ENCODE data around the gene CCDC57.

CCDC57 gene

DNA sequence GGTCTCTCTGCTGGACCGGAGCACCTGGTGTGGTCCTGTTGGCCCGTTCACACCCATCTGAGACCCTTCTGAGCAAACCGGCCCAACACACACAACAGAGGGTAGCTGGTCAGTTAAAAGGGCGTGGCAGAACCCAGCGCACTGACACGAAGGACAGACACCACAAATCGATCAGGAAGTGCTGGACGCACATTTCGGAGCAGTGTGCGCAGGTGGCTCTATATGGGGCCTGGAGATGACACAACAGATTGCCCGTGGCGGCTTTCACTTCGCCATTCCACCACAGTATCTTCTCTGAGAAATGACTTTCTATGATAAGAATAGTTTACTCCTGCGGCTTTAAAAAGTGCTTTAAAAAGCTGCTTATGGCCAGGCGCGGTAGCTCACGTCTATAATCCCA is 12.5 kb downstream of the CCDC57 start:
- H2AFZ ChIP-seq (ENCODE audit: low read depth, low read length), result no peak overlapping the region
- H3K27ac ChIP-seq (ENCODE audit: low read length), result peak overlapping the region; percentile 79
- peaks cover 25% of the 10 kb centered on the region for H4K20me1 ChIP-seq (ENCODE audit: insufficient read depth, low read length)
- no peaks in the 10 kb centered on the region for H3K27me3 ChIP-seq (ENCODE audit: insufficient read depth, low read length, poor library complexity)
- H3K4me1 ChIP-seq (ENCODE audit: insufficient read depth, low read length), result peaks cover 27% of the 10 kb centered on the region
- no peak overlapping the region for H3K4me3 ChIP-seq (ENCODE audit: low read depth in 1 of 2, low read length in 2 of 2)
- no peaks in the 10 kb centered on the region for H3K9me3 ChIP-seq (ENCODE audit: insufficient read depth, low read length, severe bottlenecking)
- TF ChIP-seq, protein P1, sequence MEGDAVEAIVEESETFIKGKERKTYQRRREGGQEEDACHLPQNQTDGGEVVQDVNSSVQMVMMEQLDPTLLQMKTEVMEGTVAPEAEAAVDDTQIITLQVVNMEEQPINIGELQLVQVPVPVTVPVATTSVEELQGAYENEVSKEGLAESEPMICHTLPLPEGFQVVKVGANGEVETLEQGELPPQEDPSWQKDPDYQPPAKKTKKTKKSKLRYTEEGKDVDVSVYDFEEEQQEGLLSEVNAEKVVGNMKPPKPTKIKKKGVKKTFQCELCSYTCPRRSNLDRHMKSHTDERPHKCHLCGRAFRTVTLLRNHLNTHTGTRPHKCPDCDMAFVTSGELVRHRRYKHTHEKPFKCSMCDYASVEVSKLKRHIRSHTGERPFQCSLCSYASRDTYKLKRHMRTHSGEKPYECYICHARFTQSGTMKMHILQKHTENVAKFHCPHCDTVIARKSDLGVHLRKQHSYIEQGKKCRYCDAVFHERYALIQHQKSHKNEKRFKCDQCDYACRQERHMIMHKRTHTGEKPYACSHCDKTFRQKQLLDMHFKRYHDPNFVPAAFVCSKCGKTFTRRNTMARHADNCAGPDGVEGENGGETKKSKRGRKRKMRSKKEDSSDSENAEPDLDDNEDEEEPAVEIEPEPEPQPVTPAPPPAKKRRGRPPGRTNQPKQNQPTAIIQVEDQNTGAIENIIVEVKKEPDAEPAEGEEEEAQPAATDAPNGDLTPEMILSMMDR (IDR thresholded peaks at IDR 0.05; ENCODE audit: borderline replicate concordance, extremely low read depth, low read length, poor library complexity, severe bottlenecking), result no peak
- TF ChIP-seq EZH2 (IDR thresholded peaks at IDR 0.05; ENCODE audit: borderline replicate concordance, low read depth, low read length, severe bottlenecking), result no peak
- ATAC-seq (ENCODE audit: insufficient read depth, low read depth) (no peak), DNase-seq (no peak)
- peaks cover 50% of the 10 kb centered on the region for H3K36me3 ChIP-seq (ENCODE audit: insufficient read depth, low read length)
- H3K9ac ChIP-seq (ENCODE audit: low read depth, low read length), result peak overlapping the region; percentile 39
- peaks cover 11% of the 10 kb centered on the region; the same call in 1 of the 2 replicates for H3K79me2 ChIP-seq (ENCODE audit: insufficient read depth, low read length)
- peak overlapping the region; percentile 44 for H3K4me2 ChIP-seq (ENCODE audit: insufficient read depth, low read length)

DNA sequence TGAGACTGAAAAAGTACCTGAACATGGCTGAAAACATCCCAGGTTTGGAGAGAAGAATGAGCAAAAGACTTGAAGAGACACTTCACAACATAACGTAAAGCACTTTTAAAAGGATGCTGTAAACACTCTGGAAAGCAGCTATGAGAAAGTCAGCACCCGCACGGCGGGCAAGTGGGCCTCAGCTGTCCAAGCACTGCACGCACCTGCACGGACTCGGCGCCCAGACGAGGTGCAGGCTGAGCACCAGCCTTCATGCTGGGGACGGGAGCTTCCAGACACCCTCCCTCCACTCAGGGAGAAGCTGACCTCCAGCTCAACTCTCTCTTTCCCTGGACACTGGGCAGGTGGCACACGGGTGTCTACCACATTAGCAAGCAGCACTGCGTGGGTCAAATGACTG is 13.1 kb downstream of the CCDC57 start:
- peaks cover 7% of the 10 kb centered on the region; the same call in 1 of the 2 replicates for H3K79me2 ChIP-seq (ENCODE audit: insufficient read depth, low read length)
- H3K36me3 ChIP-seq (ENCODE audit: insufficient read depth, low read length), result peaks cover 53% of the 10 kb centered on the region
- TF ChIP-seq, protein P1 (IDR thresholded peaks at IDR 0.05; ENCODE audit: borderline replicate concordance, extremely low read depth, low read length, poor library complexity, severe bottlenecking), result no peak
- no peak for TF ChIP-seq EZH2 (IDR thresholded peaks at IDR 0.05; ENCODE audit: borderline replicate concordance, low read depth, low read length, severe bottlenecking)
- H3K4me1 ChIP-seq (ENCODE audit: insufficient read depth, low read length), result peaks cover 27% of the 10 kb centered on the region
- peak overlapping the region; percentile 79 for H3K27ac ChIP-seq (ENCODE audit: low read length)
- H4K20me1 ChIP-seq (ENCODE audit: insufficient read depth, low read length), result peaks cover 21% of the 10 kb centered on the region
- no peaks in the 10 kb centered on the region for H3K9me3 ChIP-seq (ENCODE audit: insufficient read depth, low read length, severe bottlenecking)
- no peak overlapping the region for H3K4me3 ChIP-seq (ENCODE audit: low read depth in 1 of 2, low read length in 2 of 2)
- DNase-seq, result no peak
- H2AFZ ChIP-seq (ENCODE audit: low read depth, low read length), result no peak overlapping the region
- no peak for ATAC-seq (ENCODE audit: insufficient read depth, low read depth)
- no peak overlapping the region for H3K4me2 ChIP-seq (ENCODE audit: insufficient read depth, low read length)
- no peak overlapping the region for H3K9ac ChIP-seq (ENCODE audit: low read depth, low read length)
- no peaks in the 10 kb centered on the region for H3K27me3 ChIP-seq (ENCODE audit: insufficient read depth, low read length, poor library complexity)

DNA sequence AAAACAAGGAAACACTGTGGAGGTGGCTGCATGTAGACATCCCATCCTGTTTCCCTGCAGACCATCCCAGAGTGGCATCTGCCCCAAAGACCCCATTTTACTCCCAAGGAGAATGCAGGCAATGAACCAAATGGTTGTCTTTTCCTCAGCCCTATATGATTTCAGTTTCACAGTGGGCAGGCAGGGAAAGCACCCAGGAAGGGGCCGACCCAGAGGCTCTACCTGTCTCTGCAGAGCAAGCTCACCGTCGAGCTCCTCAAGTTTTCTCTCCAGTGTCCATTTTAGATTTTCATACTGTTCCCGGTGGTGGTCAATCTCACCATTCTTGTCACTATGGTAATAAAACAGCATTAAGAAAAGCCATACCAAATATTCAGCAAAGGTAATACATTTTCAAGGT is 14.6 kb downstream of the CCDC57 start:
- H3K27ac ChIP-seq (ENCODE audit: low read length), result no peak overlapping the region
- H3K79me2 ChIP-seq (ENCODE audit: insufficient read depth, low read length), result peaks cover 4% of the 10 kb centered on the region; the same call in 1 of the 2 replicates
- peaks cover 14% of the 10 kb centered on the region for H4K20me1 ChIP-seq (ENCODE audit: insufficient read depth, low read length)
- no peak overlapping the region for H3K9ac ChIP-seq (ENCODE audit: low read depth, low read length)
- TF ChIP-seq, protein P1 (IDR thresholded peaks at IDR 0.05; ENCODE audit: borderline replicate concordance, extremely low read depth, low read length, poor library complexity, severe bottlenecking), result no peak
- no peak for TF ChIP-seq EZH2 (IDR thresholded peaks at IDR 0.05; ENCODE audit: borderline replicate concordance, low read depth, low read length, severe bottlenecking)
- H3K36me3 ChIP-seq (ENCODE audit: insufficient read depth, low read length), result peaks cover 64% of the 10 kb centered on the region
- H3K9me3 ChIP-seq (ENCODE audit: insufficient read depth, low read length, severe bottlenecking), result no peaks in the 10 kb centered on the region
- DNase-seq (no peak), ATAC-seq (ENCODE audit: insufficient read depth, low read depth) (no peak)
- no peaks in the 10 kb centered on the region for H3K27me3 ChIP-seq (ENCODE audit: insufficient read depth, low read length, poor library complexity)
- peaks cover 27% of the 10 kb centered on the region for H3K4me1 ChIP-seq (ENCODE audit: insufficient read depth, low read length)
- H2AFZ ChIP-seq (ENCODE audit: low read depth, low read length), result no peak overlapping the region
- no peak overlapping the region for H3K4me2 ChIP-seq (ENCODE audit: insufficient read depth, low read length)
- H3K4me3 ChIP-seq (ENCODE audit: low read depth in 1 of 2, low read length in 2 of 2), result no peak overlapping the region
